ENCODE measurements around the gene FAM168B.

DNA sequence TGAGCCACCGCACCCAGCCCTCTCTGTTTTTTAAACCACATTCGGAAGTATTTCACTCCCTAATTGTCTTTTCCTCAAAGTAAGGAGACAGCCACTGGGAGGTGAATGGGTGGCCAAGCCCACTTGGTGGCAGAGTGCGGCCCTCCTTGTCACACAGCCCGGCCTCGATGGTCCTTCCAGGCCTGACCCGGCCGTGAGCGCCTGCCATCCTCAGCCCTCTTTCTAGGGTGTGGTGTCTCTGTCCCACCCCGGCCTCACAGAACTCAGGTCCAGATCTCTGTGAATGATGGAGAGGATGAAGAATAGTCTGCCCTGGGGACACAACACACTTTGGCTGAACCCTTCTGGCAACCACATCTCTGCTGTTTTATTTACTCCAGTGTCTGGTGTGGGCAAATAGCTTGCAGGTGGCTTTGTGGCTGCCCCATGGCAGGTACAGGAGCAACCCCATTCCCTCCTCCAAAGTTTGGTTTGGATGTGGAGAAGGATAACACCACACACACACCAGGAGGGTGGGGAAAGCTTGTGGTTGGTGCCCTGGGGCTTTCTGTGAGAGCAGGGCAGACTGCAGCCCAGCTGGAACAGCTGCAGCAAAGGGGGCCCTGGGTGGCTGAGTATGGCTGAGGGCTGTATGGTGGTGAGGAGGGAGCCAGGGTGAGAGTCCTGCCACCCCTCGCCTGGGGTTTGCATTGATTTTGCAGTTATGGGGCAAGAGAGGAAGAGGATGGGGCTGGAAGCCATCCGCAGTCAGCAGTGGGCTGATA lies 88.6 kb downstream of the FAM168B start:
- TF ChIP-seq YY1 (IDR thresholded peaks at IDR 0.05; ENCODE audit: low read depth) (no peak), TEAD4 (IDR thresholded peaks at IDR 0.05) (no peak), RAD21 (IDR thresholded peaks at IDR 0.05; ENCODE audit: low read depth) (no peak)

Data from Ishikawa (cell line).